Left kidney (tissue), 2 donors: ENCODE results near the gene DYNLL1. TPM values are rescaled to one million over a fixed set of nuclear protein-coding genes. Genes with fewer than 3 reads are reported as not detected.
"Not testable (repeated sequence)": the region's sequence is repeated elsewhere in the genome, so short reads cannot be mapped to it uniquely, and the experiment has no call there.

Experiments used
- DNase-seq: peaks from one replicate; pipeline ENCODE4 v3.0.0-alpha.2; 2013
- polyA plus RNA-seq: library from polyadenylated mRNA; unstranded; fragments of 120-200 nt; gene quantifications from one replicate; pipeline ENCODE4 v1.2.1, GENCODE V29; 2013; ENCODE audit not compliant: insufficient read length

Gene DYNLL1
- polyA plus RNA-seq, 1 donor, result 446 TPM

GRCh38 chr12:120497524-120498150 is 1.7 kb downstream of the DYNLL1 start:
- DNase-seq, result no peak

- no peak for DNase-seq
Observed at GRCh38 chr12:120498870-120499515, 3.1 kb downstream of the DYNLL1 start.

GRCh38 chr12:120500581-120500980 is 4.7 kb downstream of the DYNLL1 start:
- DNase-seq, result no peak

GRCh38 chr12:120504587-120504986 is 8.7 kb downstream of the DYNLL1 start:
- DNase-seq, result no peak

GRCh38 chr12:120508537-120508936 is 12.6 kb downstream of the DYNLL1 start:
- DNase-seq, result no peak

- no peak for DNase-seq
Observed at GRCh38 chr12:120514002-120514401, 18.1 kb downstream of the DYNLL1 start.

- DNase-seq, result no peak
Observed at GRCh38 chr12:120515496-120515895, 19.6 kb downstream of the DYNLL1 start.

- DNase-seq, result not testable (repeated sequence)
Observed at GRCh38 chr12:120519324-120519723, 23.4 kb downstream of the DYNLL1 start.

- DNase-seq, result no peak
Observed at GRCh38 chr12:120522568-120522967, 26.7 kb downstream of the DYNLL1 start.

- DNase-seq, result peak; percentile 95
Observed at GRCh38 chr12:120528861-120529525, 33.1 kb downstream of the DYNLL1 start, which contains the start of gene COQ5. Gene COQ5 (minus strand): TSS chr12:120529158. CDS start chr12:120529141, 17 bp downstream.

GRCh38 chr12:120529641-120530417 is 33.9 kb downstream of the DYNLL1 start:
- DNase-seq, result peak; percentile 57

GRCh38 chr12:120530418-120530761 is 34.5 kb downstream of the DYNLL1 start:
- not testable (repeated sequence) for DNase-seq

GRCh38 chr12:120532701-120533238 is 36.9 kb downstream of the DYNLL1 start:
- DNase-seq, result no peak

GRCh38 chr12:120534203-120534702 is 38.3 kb downstream of the DYNLL1 start, which contains the start of gene RNF10:
Gene RNF10 (plus strand): TSS chr12:120534356. CDS start chr12:120534812, 456 bp downstream.
- DNase-seq, result peak; percentile 94

GRCh38 chr12:120534703-120535655 is 39.1 kb downstream of the DYNLL1 start:
- peak; percentile 49 for DNase-seq

GRCh38 chr12:120536064-120536791 is 40.3 kb downstream of the DYNLL1 start:
- DNase-seq, result no peak

GRCh38 chr12:120537856-120538220 is 41.9 kb downstream of the DYNLL1 start:
- no peak for DNase-seq

GRCh38 chr12:120538281-120539156 is 42.6 kb downstream of the DYNLL1 start:
- no peak for DNase-seq

- no peak for DNase-seq
Observed at GRCh38 chr12:120539303-120539702, 43.4 kb downstream of the DYNLL1 start.
